GM18499 (cell line): ENCODE measurements around the gene SMYD5.
"Not testable (repeated sequence)": the region's sequence is repeated elsewhere in the genome, so short reads cannot be mapped to it uniquely, and the experiment has no call there.

Source experiments
- ATAC-seq: cut with Tn5 transposase; IDR thresholded peaks from one replicate; pipeline ENCODE4 v1.9.1; 2021; ENCODE audit warnings: moderate number of reproducible peaks; ENCODE audit not compliant: insufficient read depth, unreplicated experiment

The SMYD5 gene

DNA sequence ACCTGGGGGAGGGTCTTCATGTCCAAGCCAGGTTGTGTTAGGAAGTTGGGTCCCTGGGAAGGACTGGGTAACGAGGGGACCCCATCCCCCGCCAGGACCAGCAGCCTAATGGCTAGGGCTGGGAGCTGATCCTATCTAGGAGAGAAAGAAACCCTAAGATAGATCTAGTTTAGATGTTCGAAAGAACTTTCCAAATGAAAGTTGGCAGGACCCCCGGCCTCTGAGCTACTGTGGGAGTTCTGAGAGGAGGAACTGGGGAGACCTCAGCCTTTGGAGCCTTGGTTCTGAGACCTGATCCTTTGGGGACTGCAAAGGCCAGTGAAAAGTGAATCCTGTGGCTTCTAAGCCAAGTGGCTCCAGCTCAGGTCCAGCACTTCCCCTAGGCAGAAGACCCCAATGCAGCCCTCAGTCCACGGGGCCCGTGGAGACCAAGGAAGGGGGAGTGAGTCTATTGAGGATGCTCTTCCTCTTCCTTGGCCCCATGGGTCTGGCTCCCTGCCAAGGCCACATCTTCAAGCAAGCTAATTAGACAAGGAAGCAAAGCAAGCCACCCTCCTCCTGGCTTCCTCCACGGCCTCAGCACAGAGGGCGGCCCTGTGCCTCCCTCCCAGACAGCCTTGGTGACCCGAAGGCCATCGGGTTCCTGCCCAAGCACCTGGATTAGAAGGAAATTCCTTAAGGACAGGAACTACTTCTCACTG lies 43.5 kb downstream of the SMYD5 start:
- no peak for ATAC-seq

DNA sequence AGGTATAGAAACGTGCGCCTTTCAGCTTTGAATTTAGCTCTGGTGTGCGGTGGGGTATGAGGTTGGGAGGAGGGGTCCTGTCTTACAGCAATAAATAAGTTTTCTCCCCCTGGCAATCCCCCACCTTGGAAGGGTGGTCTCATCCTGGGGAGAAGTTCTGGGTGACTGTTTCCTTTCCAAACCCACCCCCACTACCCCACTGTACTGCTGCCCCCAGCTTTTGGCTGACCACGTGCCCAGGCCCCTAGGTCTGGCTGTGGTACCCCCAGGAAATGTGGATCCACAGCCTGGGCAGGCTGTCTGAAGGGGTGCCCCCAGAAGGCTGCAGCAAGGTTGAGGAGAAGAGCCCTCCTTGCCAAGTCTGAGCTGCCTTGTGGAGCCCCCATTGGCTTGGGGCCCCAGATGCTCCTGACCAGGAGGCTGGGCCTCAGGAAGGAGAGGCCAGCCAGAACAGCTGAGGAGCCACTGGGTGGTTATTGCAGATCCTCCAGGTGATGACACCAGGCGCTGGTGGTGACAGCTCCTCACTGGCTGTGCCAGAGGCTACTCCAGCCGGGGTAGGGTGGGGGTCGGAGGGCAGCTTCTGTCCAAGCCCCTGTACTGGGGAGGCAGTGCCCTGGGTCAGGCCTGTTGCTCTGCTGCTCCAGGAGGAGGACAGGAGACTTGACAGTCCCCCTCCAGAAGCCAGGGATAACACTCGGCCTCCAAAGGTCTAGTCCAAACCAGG lies 44.3 kb downstream of the SMYD5 start:
- ATAC-seq, result no peak

GRCh38 chr2:73258913-73259215 lies 44.8 kb downstream of the SMYD5 start:
- no peak for ATAC-seq

DNA sequence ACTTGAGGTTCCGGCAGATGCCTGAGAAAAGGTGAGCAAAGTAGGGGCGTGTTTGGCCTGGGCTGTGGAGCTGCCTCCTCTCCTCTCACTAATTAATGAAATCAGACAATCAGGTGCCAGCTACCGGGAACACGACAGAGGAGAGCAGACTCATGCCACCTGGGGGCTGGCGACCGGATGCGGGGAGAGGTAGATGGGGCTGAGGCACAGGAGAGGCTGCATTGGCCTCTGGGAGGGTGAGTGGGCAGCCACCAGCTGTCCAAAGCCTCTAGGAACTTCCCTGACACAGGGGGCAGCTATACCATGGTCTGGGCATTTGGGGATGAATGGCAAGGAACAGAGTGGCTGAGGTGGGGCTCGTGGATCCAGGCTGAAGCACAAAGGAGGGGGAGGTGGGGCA lies 45.2 kb downstream of the SMYD5 start:
- no peak for ATAC-seq

DNA sequence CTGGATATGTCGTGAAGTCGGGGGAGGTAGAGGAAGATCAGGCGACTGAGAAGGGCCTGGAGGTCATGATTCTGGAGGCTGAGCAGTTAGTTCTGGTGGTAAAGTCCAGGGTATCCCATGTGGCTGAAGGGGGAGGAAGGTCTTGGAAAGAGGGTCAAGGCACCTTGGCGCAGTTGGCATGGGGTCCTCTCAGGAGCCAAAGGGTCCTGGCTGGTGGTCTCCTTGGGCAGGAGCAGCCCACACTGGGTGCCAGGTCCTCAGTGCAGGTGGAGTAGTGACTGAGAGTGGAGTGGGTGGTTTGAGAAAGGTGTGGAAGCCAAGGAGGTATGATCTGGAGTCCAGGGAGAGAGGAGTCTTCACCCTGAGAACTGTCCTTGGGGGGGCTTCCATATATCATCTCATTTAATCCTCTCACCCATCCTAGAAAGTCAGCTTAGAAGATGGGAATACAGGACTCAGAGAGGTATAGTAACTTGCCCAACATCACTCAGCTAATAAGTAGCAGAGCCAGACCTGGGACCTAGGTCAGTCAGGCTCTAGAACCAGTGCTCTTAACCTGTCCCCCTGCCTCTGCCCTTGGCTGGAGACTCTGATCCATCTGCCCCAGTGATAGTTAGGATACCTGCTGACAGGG lies 45.8 kb downstream of the SMYD5 start:
- no peak for ATAC-seq

- no peak for ATAC-seq
Measured at GRCh38 chr2:73260338-73260984, 46.4 kb downstream of the SMYD5 start.

- ATAC-seq, result no peak
Measured at GRCh38 chr2:73262108-73262651, 48.1 kb downstream of the SMYD5 start.

DNA sequence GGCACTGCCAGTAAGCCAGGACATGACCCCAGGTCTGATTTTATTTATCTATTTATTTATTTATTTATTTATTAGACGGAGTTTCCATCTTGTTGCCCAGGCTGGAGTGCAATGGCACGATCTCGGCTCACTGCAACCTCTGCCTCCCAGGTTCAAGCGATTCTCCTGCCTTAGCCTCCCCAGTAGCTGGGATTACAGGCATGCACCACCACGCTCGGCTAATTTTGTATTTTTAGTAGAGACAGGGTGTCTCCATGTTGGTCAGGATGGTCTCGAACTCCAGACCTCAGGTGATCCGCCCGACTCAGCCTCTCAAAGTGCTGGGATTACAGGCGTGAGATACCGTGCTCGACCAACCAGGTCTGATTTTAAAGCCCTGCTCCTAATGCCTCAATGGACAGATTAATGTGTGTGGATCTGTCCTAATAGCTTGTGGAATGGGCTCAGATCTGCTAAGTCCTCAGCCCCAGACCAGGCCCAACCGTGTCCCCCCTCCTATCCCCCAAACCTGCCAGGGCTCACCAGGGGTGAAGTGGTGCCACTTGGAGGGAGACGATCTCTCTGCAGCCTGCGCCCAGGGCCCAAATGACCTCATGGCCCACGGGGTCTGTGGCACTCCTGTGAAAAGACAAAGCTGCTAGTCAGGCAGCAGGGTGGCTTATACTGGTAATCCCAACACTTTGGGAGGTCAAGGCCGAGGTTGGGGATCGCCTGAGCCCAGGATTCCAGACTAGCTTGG lies 48.8 kb downstream of the SMYD5 start:
- ATAC-seq, result not testable (repeated sequence)

DNA sequence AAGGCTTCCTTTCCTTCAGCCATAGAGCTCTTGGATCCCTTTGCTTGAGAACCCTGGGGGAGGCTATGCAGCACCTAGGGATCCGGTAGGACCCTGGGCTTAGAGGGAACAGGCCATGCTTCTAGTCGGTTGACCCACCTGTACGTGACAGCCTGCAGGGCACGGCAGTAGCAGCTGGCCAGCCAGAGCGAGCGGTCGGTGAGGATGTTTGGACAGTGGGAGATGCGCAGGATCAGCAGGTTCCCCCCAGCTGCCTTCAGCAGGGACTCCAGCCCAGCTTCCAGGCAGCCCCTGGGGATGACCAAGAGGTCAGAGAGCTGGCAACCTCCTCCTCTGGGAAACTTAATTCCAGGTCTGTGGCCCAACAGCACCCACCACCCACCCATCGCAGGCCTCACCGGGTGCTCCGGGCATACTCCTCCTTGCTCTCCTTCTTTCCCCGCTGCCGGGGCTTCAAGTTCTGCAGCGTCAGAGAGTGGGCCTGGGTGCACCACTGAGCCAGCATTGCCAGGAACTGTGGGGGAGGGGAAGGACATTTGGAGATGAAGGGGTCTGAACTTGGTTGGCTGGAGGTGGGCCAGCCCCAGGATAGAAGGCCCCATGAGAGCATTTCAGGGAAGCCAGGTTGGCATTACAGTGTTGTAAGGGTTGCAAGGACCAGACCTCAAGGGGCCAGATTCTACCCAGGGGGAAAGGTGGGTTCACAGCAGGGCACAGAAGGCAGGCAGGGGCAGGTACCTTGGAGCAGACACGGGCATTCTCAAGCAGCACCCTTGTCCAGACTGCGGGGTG lies 49.7 kb downstream of the SMYD5 start:
- no peak for ATAC-seq

GRCh38 chr2:73264332-73264606 lies 50.2 kb downstream of the SMYD5 start:
- no peak for ATAC-seq

DNA sequence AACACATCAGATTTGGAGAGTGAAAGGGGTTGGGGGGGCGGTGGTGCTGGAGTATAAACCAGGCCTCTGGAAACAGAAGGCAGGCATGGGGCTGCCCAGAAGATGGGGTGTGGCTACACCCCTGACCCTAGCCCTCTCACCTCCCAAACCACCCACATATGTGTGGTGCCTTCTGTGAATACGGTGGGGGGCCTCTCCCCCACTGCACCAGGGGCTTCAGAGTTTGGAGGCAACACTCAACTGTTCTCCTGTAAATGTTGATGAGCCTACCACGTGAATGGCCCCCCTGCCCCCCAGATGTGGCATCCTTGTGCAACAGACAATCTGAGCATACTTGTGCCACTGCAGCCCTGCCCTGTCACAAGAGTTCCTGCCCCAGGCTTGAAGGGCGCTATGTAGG lies 50.7 kb downstream of the SMYD5 start:
- ATAC-seq, result no peak

DNA sequence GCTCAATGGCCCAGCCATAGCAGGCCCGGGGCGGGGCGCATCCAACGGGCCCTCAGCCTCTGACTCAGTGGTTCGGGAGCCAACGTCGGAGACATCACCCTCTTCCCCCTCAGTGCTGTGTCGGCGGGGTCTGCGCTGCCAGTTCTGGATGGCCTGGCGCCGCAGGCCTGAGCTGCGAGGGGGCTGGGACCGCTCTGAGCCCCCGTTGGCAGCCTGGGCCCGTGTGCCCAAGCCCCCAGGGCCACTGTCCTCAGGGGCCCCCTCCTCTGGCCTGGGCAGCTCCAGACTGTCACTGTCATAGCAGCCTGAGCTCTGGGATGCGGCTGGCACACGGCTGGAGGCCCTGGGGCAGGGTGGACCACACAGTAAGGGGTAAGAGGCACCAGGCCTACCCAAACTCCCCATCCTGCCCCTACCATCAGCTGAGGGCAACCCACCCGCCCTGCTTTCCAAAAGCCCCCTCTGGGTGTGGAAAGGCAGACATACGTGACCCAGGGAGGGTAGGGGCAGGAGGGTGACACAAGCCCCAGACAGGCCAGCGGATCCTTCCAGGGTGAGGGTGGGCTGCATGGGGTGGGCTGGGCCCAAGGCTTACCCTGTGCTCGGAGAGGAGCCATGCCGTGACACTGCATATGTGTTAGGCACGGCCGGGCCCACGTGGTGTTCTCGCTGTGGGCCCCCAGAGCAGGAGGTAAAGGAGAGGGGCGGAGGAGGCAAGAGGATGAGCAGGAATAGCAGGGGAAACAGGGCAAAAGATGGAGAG lies 51.4 kb downstream of the SMYD5 start:
- no peak for ATAC-seq

GRCh38 chr2:73266061-73266901 lies 52.2 kb downstream of the SMYD5 start:
- no peak for ATAC-seq

- ATAC-seq, result no peak
Measured at GRCh38 chr2:73267008-73267407, 53.0 kb downstream of the SMYD5 start.

GRCh38 chr2:73268366-73268829 lies 54.4 kb downstream of the SMYD5 start:
- ATAC-seq, result no peak

DNA sequence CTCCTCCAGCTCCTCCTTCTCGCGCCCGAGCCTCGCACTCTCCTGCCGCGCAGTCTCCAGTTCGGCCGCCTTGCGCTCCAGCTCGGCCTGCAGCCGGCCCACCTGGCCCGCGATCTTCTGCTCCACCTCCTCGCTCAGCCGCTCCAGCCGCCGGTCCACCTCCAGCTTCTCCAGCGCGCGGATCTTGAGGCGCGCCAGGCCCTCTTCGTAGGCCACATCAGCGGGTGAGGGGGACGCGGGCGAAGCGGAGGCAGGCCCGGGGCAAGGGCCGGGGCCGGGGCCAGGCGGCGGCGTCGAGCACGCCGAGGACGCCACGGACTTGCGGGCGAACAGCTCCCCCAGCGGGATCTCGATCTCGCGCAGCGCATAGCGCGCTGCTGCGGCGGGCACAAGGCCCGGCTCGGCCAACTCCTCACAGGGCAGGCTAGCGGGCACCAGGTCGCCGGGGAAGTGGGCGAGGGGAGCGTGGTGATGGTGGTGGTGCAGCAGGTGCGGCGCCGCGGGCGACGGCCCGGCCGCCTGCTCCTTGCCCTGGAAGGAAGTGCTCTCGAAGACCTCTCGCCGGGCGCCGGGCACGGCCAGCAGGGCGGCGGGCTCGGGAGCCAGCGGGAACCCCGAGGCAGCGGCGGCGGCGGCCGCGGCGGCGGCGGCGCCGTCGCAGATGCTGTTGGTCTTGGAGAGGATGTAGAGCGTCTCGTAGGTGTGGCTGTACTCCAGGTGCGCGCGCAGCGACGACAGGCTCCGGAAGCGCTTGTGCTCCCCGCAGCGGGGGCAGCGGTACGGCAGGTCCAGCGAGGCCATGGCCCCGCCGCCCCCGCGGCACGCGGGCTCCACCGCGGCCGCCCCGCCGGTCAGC lies 55.0 kb downstream of the SMYD5 start:
- ATAC-seq, result no peak
